Amniotic stem cell (primary cell): ENCODE results near the gene AKAP13.
A peak's percentile ranks its signal among the peaks of the same experiment; 100 is the strongest.
"Not testable (repeated sequence)": the region's sequence is repeated elsewhere in the genome, so short reads cannot be mapped to it uniquely, and the experiment has no call there.

ENCODE experiments used
- DNase-seq: peaks from one replicate; lab custom pipeline; 2025; lab: John Stamatoyannopoulos, UW

AKAP13 gene

GRCh38 chr15:85665677-85666076 lies 285.3 kb downstream of the AKAP13 start:
- DNase-seq: not testable (repeated sequence)

GRCh38 chr15:85667491-85668424 lies 287.4 kb downstream of the AKAP13 start:
- DNase-seq: peak; percentile 92

DNA sequence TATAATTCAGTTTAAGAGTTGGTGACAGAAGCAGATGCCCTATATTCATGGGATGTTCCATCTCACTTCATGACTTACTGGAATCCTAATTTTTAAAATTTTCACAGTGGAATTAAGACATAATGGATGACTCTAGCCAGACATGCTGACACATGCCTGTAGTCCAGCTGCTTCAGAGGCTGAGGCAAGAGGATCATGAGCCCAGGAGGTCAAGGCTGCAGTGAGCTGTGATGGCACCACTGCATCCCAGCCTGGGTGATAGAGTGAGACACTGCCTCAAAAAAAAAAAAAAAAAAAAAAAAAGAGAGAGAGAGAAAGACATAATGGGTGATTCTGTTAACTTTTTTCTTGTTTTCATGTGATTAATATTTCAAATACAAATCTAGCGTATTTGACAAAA lies 290.8 kb downstream of the AKAP13 start:
- no peak for DNase-seq

DNA sequence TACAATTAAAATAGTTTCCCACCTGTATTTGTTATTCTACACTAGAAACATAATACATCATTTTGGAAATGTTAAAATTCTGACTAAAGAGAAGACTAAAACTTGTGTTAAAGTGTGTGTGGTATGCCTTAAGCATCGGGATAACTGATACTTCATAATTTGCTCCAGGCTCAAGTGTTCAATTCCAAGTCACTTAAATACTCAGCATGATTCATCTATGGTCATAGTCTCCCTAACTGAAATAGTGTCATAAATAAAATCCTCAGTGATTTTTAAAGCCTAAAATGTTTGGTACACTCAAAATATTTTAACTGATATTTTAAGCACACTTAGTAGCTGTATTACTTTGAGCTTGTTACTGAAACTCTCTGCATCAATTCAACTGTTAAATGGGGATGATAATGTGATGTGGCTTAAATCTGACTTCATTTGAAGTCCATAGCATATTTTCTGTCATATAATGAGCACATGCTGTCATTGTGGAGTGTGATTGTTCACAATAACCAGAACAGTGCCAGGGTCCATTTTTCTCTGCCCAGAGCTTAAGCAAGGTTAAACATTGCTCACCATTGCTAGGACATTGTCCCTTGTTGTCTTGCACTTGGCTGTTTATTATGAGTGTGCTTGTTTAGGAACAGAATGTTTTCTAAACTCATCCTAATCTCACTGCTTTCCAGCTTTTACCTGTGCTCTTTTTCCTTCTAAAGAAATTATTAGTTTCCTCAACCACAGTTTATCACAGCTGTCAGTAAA lies 292.1 kb downstream of the AKAP13 start:
- no peak for DNase-seq

GRCh38 chr15:85673326-85673725 lies 292.9 kb downstream of the AKAP13 start:
- DNase-seq: no peak

DNA sequence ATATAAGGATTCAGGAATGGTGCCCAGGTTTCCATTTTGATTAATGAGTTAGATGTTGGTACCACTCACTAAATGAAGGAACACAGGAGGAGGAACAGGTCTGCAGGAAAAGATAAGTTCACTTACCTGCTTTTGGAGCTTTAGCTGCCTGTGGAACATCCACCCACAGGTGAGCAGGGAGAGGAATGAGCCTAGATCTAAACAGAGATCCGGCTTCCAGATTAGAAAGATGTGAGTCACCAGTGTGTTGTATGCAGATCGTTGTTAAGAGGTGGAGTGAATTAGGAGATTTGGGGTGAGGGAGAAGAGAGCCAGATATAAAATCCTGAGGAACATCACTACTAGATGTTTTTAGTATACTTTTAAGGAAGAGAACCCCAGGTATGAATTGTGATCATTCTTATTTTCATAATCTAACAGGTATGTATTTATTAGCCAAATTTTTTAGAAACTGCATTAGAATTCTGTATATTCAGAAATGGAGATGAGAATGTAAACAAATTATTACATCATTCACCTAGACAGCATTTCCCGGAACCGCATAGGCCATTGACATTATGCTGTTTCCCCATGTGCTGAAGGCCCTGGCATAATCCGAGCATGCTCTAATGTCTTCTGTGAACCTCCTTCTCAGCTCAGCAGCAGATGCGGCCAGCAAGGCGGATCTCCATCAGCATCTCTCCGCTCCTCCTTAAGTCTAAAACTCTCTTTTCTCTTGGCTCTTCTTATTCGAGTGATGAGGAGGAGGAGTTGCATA lies 296.1 kb downstream of the AKAP13 start:
- DNase-seq: no peak

DNA sequence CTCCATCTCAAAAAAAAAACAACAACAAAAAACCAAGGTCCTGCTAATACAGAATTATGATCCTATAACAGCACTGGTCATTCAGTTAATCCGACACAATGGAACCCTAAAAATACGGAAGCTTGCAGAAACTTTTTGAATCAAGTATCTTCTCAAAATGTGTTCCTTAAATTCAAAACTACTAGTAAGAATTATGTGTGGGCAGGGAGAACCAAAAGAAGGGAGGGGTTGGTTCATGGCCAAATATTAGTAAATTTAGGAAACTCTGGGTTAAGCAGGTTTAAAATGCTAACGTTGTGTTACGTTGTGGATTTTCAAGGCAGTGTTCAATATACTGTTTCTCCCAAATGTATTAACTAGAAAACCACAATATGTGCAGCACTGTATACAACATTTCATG lies 298.8 kb downstream of the AKAP13 start:
- DNase-seq: no peak

- no peak for DNase-seq
Measured at GRCh38 chr15:85681386-85681785, 301.0 kb downstream of the AKAP13 start.

GRCh38 chr15:85684174-85684710 lies 303.8 kb downstream of the AKAP13 start:
- no peak for DNase-seq

DNA sequence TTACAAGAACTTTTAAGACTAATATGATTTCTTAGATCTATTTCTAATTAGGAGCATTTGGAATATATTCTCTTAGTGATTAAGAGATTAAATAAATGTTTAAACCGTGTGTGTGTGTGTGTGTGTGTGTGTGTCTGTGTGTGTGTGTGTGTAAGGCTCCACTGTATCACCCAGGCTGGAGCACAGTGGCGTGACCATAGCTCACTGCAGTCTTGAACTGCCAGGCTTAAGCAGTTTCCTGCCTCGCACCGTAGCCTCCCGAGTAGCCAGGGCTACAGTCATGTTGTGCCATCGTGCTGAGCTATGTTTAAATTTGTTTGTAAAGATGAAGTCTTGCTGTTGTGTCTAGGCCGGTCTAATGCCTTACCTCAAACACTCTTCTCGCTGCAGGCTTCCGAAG lies 305.0 kb downstream of the AKAP13 start:
- DNase-seq: no peak

GRCh38 chr15:85687329-85687728 lies 306.9 kb downstream of the AKAP13 start:
- no peak for DNase-seq

- DNase-seq: no peak
Measured at GRCh38 chr15:85688711-85689110, 308.3 kb downstream of the AKAP13 start.

GRCh38 chr15:85689729-85690128 lies 309.3 kb downstream of the AKAP13 start:
- DNase-seq: no peak

- no peak for DNase-seq
Measured at GRCh38 chr15:85690561-85691231, 310.3 kb downstream of the AKAP13 start.

- no peak for DNase-seq
Measured at GRCh38 chr15:85691350-85692240, 311.2 kb downstream of the AKAP13 start.

GRCh38 chr15:85692321-85692720 lies 311.9 kb downstream of the AKAP13 start:
- DNase-seq: no peak

DNA sequence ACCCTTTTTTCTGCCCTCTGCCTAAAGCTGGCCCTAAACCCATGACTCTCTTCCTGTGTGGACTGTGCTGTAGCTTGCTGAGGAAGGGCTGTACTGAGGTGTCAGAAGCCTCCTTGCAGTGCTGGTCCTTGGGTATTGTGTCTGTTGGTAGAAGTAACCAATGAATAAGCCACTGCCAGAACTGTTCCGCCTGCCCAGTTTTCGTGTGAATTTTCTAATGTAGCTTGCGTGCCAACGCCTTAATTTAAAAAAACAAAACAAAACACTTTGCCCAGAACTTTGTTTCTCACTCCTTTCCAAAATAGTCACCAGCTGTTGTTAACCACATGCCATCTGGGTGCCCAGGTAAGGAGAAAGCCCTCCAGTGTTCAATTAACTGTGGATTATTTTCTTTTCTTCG lies 312.5 kb downstream of the AKAP13 start:
- no peak for DNase-seq

GRCh38 chr15:85693277-85693676 lies 312.9 kb downstream of the AKAP13 start:
- no peak for DNase-seq

DNA sequence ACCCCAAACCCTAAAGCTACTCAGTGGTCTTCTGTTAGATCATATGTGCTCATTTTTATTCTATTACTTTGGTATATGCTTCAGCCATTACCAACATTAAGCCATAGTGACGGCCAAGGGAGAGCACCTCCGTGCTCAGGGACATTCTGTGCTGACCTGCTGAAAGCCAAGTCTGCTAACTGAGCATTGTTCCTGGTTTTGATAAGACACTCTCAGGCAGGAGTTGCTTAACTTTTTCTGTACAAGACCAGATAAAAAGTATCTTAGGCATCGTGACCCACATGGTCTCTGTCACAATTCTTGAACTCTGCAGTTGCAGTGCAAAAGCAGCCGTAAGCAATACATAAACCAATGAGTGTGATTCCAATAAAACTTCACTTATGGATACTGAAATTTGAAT lies 313.7 kb downstream of the AKAP13 start:
- DNase-seq: no peak

- DNase-seq: no peak
Measured at GRCh38 chr15:85700767-85701166, 320.4 kb downstream of the AKAP13 start.
